Measurements from ENCODE around the gene FHOD3. TPM values are rescaled to one million over a fixed set of nuclear protein-coding genes. Genes with fewer than 3 reads are reported as not detected.

Gene FHOD3
- total and polyA plus RNA-seq, 2 of the 8 experiments (the other 6 are each of a cell fraction or from before 2014, with no cell fraction given): 9.7 to 10.5 TPM

- TF ChIP-seq TBP (IDR thresholded peaks at IDR 0.05; ENCODE audit: low read depth, low read length): no peak
- TF ChIP-seq FOSL1 (IDR thresholded peaks at IDR 0.05; ENCODE audit: insufficient read depth, low read depth, low read length): no peak
- no peak for TF ChIP-seq JUND (IDR thresholded peaks at IDR 0.05; ENCODE audit: low read length)
- TF ChIP-seq POLR2A (IDR thresholded peaks at IDR 0.05; ENCODE audit: control extremely low read depth in 1 of 2, low read depth in 2 of 2, low read length in 2 of 2): no peak
- no peak for TF ChIP-seq SP4 (IDR thresholded peaks at IDR 0.05; ENCODE audit: low read length)
Observed at GRCh38 chr18:36376361-36376760, 78.8 kb downstream of the FHOD3 start (continued).
